ENCODE results near the gene WNT7B. TPM values are rescaled to one million over a fixed set of nuclear protein-coding genes. Genes with fewer than 3 reads are reported as not detected.
A peak's percentile ranks its signal among the peaks of the same experiment; 100 is the strongest.

Gene WNT7B
- total and polyA plus RNA-seq, 2 of the 8 experiments (the other 6 are each of a cell fraction or from before 2014, with no cell fraction given) = 0.14 to 0.24 TPM

DNA sequence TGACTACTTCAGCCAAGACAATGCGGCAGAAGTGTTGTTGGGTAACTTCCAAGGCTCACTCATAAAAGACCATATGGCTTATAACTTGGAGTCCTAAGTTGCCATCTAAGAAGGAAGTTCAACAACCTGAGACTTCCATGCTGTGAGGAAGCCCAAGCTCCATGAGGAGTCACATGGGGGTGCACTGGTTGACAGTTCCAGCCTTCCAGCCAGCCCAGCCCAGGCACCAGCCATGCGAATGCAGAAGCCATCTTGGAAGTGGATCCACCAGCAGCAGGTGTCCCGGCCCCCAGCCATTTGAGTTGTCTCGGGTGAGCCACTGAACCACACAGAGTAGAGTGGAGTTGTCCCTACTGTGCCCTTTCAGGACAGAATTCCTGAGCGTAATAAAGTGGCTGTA is 32.8 kb upstream of the WNT7B start:
- no peaks in the 10 kb centered on the region for H4K20me1 ChIP-seq (replicated peaks in 1 of 2; ENCODE audit: control insufficient read depth in 1 of 2, insufficient read depth in 2 of 2, low read length in 2 of 2)
- no peak overlapping the region for H2BK12ac ChIP-seq (ENCODE audit: low read depth, low read length)
- no peak overlapping the region for H2BK120ac ChIP-seq (replicated peaks; ENCODE audit: low read depth, low read length)
- H3K4ac ChIP-seq (replicated peaks; ENCODE audit: insufficient read length, low read depth, low read length) = no peak overlapping the region
- no peak overlapping the region for H3K23ac ChIP-seq (ENCODE audit: insufficient read length)
- no peak for DNase-seq (ENCODE audit: low read depth in 1 of 2, low spot score in 2 of 2)
- H3K4me3 ChIP-seq (ENCODE audit: extremely low read depth in 1 of 4, insufficient read depth in 2 of 4, low read depth in 3 of 4, low read length in 4 of 4) = no peak overlapping the region
- no peak overlapping the region for H3K56ac ChIP-seq (replicated peaks; ENCODE audit: insufficient read length, low read depth, low read length)
- H4K8ac ChIP-seq (ENCODE audit: extremely low read depth, insufficient read depth, low read length) = no peak overlapping the region
- WGBS, 2 experiments (ENCODE audit: extremely low coverage in 1 of 2, insufficient coverage in 1 of 2, insufficient read length in 1 of 2, insufficient replicate concordance in 2 of 2, low coverage in 1 of 2, low lambda C conversion rate in 2 of 2, missing lambda C conversion rate in 1 of 2) = 92% methylated on average over 5 of the region's 5 CpGs; no CpG with 5 or more reads in 1 of the 2 experiments
- no peaks in the 10 kb centered on the region; a peak in 1 of 4 replicates for H3K9me3 ChIP-seq (ENCODE audit: insufficient read depth in 2 of 2, low read depth in 1 of 2, low read length in 1 of 2)
- FAIRE-seq = no peak
- H3K4me2 ChIP-seq (ENCODE audit: insufficient read depth in 1 of 2, low read depth in 2 of 2, low read length in 2 of 2) = no peak overlapping the region
- no peak overlapping the region for H3K18ac ChIP-seq (ENCODE audit: extremely low read depth, low read length)
- H3K23me2 ChIP-seq (ENCODE audit: low read depth, low read length) = peaks cover 7% of the 10 kb centered on the region; the same call in 1 of the 2 replicates
- no peak overlapping the region for H2BK15ac ChIP-seq (ENCODE audit: low read length)
- no peak overlapping the region for H4K5ac ChIP-seq (ENCODE audit: insufficient read length, low read depth, low read length)
- H3K27ac ChIP-seq (ENCODE audit: low read depth, low read length) = no peak overlapping the region
- no peak overlapping the region for H4K91ac ChIP-seq (replicated peaks; ENCODE audit: insufficient read length, low read length)
- no peak overlapping the region for H3K14ac ChIP-seq (ENCODE audit: insufficient read length)
- H3K9ac ChIP-seq (replicated peaks in 1 of 4; ENCODE audit: extremely low read depth in 1 of 4, low read depth in 3 of 4, low read length in 3 of 4) = no peak overlapping the region
- no peaks in the 10 kb centered on the region for H3K36me3 ChIP-seq (ENCODE audit: control insufficient read depth in 2 of 4, insufficient read depth in 4 of 4, low read length in 3 of 4)
- H2BK20ac ChIP-seq (ENCODE audit: low read length) = no peak overlapping the region
- H3K79me2 ChIP-seq (ENCODE audit: control insufficient read depth in 1 of 2, insufficient read depth in 2 of 2, low read length in 2 of 2) = no peaks in the 10 kb centered on the region
- no peak overlapping the region for H2BK5ac ChIP-seq (ENCODE audit: low read depth, low read length)
- no peaks in the 10 kb centered on the region for H3K79me1 ChIP-seq (ENCODE audit: low read depth, low read length)
- ChIA-PET CTCF (ENCODE audit: partially characterized antibody) (interaction anchor here (1.2 to 5.8 kb wide), 4 partner anchors 14 to 105 kb away, joined by 3 to 147 read pairs (median 68); no protein-coding TSS in a partner anchor), POLR2A (ENCODE audit: partially characterized antibody) (no interaction called here)
- TF ChIP-seq, protein P1, sequence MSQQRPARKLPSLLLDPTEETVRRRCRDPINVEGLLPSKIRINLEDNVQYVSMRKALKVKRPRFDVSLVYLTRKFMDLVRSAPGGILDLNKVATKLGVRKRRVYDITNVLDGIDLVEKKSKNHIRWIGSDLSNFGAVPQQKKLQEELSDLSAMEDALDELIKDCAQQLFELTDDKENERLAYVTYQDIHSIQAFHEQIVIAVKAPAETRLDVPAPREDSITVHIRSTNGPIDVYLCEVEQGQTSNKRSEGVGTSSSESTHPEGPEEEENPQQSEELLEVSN (IDR thresholded peaks at IDR 0.05) = no peak
- no peak for TF ChIP-seq JUND (IDR thresholded peaks at IDR 0.05; ENCODE audit: low read length)
- TF ChIP-seq YY1 (IDR thresholded peaks at IDR 0.05; ENCODE audit: low read depth, low read length) = 0 out of 2 replicates have a peak, but pooled peaks have one; percentile 9
- no peaks in the 10 kb centered on the region for H3K27me3 ChIP-seq (replicated peaks in 1 of 4; ENCODE audit: control insufficient read depth in 3 of 4, extremely low read depth in 1 of 4, insufficient read depth in 3 of 4, low read length in 3 of 4)
- no peak overlapping the region for H2AFZ ChIP-seq (ENCODE audit: low read length)
- H3K4me1 ChIP-seq (replicated peaks in 1 of 4; ENCODE audit: control insufficient read depth in 3 of 4, insufficient read depth in 4 of 4, low read length in 3 of 4) = peaks cover 0 to 11% (median 4%) of the 10 kb centered on the region in 4 experiments; a peak in 6 of 7 replicates
- no peak overlapping the region for H2AK5ac ChIP-seq (ENCODE audit: low read depth, low read length)
